T-helper 17 cell (primary cell): Measurements from ENCODE around the gene IVNS1ABP. TPM values are rescaled to one million over a fixed set of nuclear protein-coding genes. Genes with fewer than 3 reads are reported as not detected.
"Not testable (repeated sequence)": the region's sequence is repeated elsewhere in the genome, so short reads cannot be mapped to it uniquely, and the experiment has no call there.

Experiments
- ATAC-seq: fragments of 150-1000 bp; cut with Tn5 transposase; 2 replicates; pipeline ENCODE4 v1.10.0; 2021; ENCODE audit warnings: mild to moderate bottlenecking, moderate library complexity
- DNase-seq, 3 donors: peaks; one replicate each; pipeline versions ENCODE4 v3.0.0 to v3.0.0-alpha.2; 2020 to 2021
- H3K9me3 ChIP-seq: one replicate; pipeline ENCODE4 v1.7.0; 2013; ENCODE audit warnings: low read length, mild to moderate bottlenecking; ENCODE audit not compliant: control insufficient read depth, poor library complexity, severe bottlenecking
- H3K27ac Mint-ChIP-seq: one replicate; pipeline ENCODE4 v1.8.0; 2022; ENCODE audit warnings: mild to moderate bottlenecking, moderate library complexity, mixed read lengths
- H3K27me3 Mint-ChIP-seq: one replicate; pipeline ENCODE4 v1.8.0; 2022; ENCODE audit warnings: mixed read lengths
- H3K36me3 Mint-ChIP-seq: one replicate; pipeline ENCODE4 v1.8.0; 2022; ENCODE audit warnings: low read depth, mixed read lengths
- H3K4me1 Mint-ChIP-seq: one replicate; pipeline ENCODE4 v1.8.0; 2022; ENCODE audit warnings: mild to moderate bottlenecking, mixed read lengths
- H3K4me3 Mint-ChIP-seq: one replicate; pipeline ENCODE4 v1.8.0; 2022; ENCODE audit warnings: mild to moderate bottlenecking, moderate library complexity, mixed read lengths
- total RNA-seq, 4 donors: library from RNA in 2 of 4; stranded (reverse) in 2 of 4; gene quantifications; one replicate each; pipeline ENCODE4 v1.2.3 and lab custom pipeline; 2022 to 2026

Gene IVNS1ABP
- total RNA-seq, 2 donors from 2014 or later = 467 to 499 TPM

GRCh38 chr1:185255595-185255994 lies 61.4 kb downstream of the IVNS1ABP start:
- not testable (repeated sequence) for H3K4me3 Mint-ChIP-seq, H3K4me1 Mint-ChIP-seq, H3K27ac Mint-ChIP-seq, H3K9me3 ChIP-seq, ATAC-seq, H3K36me3 Mint-ChIP-seq, H3K27me3 Mint-ChIP-seq, DNase-seq

GRCh38 chr1:185252404-185252803 lies 64.6 kb downstream of the IVNS1ABP start:
- not testable (repeated sequence) for H3K27ac Mint-ChIP-seq, H3K9me3 ChIP-seq, H3K4me3 Mint-ChIP-seq, DNase-seq, H3K36me3 Mint-ChIP-seq, H3K27me3 Mint-ChIP-seq, H3K4me1 Mint-ChIP-seq, ATAC-seq

- not testable (repeated sequence) for H3K27ac Mint-ChIP-seq, H3K27me3 Mint-ChIP-seq, H3K4me3 Mint-ChIP-seq, H3K36me3 Mint-ChIP-seq, ATAC-seq, H3K9me3 ChIP-seq, H3K4me1 Mint-ChIP-seq, DNase-seq
These were observed 65.1 kb downstream of the IVNS1ABP start for GRCh38 chr1:185251928-185252327.

DNA sequence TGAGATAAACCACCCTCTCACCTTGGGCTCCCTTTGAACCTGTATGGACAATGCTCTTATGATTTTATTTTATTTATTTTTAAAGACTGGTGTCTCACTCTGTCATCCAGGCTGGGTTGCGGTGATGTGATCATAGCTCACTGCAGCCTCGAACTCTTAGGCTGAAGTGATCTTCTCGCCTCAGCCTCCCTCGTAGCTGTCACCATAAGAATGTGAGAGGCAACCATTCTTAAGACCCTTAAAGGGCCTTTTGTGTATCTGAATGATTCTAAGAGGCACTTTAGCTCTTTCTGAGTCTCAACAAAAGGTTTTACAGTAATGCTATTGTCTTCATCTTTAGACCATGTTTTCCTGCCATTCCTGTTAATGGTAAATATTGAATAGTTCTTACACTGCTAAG lies 67.0 kb downstream of the IVNS1ABP start:
- Mint-ChIP-seq H3K4me1 (peaks cover 5% of the 10 kb centered on the region), H3K4me3 (no peak overlapping the region), H3K27me3 (no peaks in the 10 kb centered on the region), H3K36me3 (no peaks in the 10 kb centered on the region), H3K27ac (no peak overlapping the region)
- no peak for ATAC-seq
- no peaks in the 10 kb centered on the region for H3K9me3 ChIP-seq
- DNase-seq = no peak

- peaks cover 5% of the 10 kb centered on the region for H3K4me1 Mint-ChIP-seq
- H3K27ac Mint-ChIP-seq = no peak overlapping the region
- no peak for ATAC-seq
- no peak overlapping the region for H3K4me3 Mint-ChIP-seq
- H3K36me3 Mint-ChIP-seq = no peaks in the 10 kb centered on the region
- DNase-seq = no peak
- no peaks in the 10 kb centered on the region for H3K9me3 ChIP-seq
- no peaks in the 10 kb centered on the region for H3K27me3 Mint-ChIP-seq
These were observed 67.5 kb downstream of the IVNS1ABP start for GRCh38 chr1:185249563-185249962.

Other genes with a start within 250 kb of the IVNS1ABP start
- 1 to 10 TPM; 5.8 to 9.6 TPM for gene TRMT1L, start 160.3 kb downstream of the IVNS1ABP start, total RNA-seq
- gene SWT1, start 160.1 kb downstream of the IVNS1ABP start, total RNA-seq = 1 to 10 TPM; 6.6 to 7.5 TPM